Hematopoietic multipotent progenitor cell treated with erythropoietin and hydrocortisone succinate and interleukin-3 and kit ligand, for 17 days (in vitro differentiated cells): Measurements from ENCODE around the gene AMPD2.

Experiments used
- DNase-seq: peaks from one replicate; pipeline ENCODE4 v3.0.0-alpha.2; 2015; ENCODE audit warnings: low spot score

Gene AMPD2

DNA sequence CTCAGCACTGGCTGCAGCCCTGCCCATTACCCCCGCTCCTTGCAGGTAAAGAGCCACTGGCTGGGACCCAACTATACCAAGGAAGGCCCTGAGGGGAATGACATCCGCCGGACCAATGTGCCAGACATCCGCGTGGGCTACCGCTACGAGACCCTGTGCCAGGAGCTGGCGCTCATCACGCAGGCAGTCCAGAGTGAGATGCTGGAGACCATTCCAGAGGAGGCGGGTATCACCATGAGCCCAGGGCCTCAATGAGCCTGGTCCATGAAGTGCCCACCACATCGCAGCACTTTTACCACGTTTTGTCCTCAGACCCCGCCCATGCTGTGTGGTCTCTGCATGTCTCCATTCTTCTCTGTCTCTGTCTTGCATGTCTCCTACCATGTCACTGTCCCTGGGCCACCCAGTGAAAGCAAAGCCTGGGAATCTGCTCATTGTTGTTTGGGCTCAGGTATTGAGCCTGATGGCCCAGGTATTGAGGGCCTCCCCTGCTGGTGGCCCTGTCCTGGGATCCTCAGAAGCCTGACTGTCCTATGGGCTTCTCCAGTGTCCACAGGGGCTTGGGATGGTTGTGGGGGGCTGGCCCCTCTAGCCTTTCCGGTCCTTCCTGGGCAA lies 11.4 kb downstream of the AMPD2 start:
- DNase-seq: no peak

DNA sequence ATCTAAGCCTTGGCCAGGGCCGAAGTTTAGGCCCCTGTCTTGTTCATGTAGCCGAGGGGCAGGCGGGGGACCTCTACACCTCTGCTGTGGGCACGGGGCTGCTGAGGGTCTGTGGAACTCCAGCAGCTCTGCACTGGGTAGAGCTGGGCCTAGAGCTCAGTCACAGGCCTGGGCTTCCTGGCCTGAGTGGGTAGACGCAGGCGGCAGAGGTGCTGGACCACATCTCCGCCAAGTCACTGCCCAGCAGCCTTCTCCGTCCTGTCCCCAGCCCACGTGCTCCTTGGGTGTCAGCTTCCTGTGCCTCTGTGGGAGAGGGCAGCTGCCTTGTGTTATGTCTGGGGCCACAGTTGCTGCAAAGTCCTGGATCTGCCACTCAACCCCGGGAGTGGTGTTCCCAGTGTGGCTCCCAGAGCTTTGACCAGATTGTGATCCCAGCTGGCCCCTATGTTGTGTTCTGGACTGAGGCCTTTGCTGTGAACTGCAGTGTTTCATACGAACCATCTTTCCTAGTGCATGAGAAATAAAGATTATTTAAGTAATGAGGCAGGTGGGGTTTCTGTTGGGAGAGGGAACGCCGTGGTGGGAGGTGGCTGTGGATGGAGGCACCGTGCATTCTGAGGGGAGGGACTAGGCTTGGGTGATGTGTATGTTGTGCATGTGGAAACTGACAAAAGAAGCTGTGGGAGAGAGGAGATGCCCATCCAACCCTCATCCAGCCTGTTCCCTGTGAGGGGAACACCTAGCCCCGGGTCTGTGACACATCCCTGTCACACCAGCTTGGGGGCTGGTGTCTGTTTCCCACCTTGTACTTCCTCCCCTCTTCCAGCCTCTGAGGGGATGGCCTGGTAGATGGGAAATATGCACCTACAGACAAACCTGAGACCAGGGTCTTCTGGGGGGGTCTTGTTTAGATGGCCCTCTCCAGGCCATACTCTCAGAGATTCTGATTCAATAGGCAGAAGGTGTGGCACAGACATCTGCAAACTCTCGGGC lies 12.2 kb downstream of the AMPD2 start:
- DNase-seq: no peak

DNA sequence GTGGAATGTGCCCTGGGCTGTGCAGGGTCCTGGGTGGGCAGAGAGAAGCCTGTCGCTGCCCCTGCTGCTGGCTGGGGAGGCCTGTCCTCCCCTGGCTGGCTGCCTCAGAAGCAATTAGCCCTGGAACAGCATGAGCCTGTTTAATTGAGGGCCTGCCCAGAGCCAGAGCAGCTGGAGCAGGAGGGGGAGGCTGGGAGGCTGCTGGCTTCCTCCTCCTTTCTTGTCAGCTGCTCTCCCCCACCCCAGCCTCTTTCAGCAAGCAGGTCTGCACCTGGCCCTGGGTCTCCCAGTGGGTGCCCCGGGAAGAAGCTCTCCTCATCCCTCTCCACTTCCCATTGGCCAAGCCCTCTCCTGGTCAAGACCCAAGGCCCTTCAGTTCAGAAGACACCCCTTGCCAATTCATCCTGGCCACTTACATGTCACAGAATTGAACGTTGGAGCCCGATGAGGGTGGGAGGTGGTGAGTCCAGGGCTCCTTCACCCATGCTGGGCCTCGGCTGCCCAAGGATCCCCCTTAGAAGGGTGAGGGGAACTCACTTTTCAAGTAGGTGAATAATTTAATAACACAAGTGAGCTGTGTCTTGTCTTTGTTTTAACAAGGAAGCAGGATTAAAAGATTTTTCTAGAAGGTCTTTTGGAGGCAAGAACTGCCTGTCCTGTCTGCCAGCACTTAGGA lies 13.2 kb downstream of the AMPD2 start:
- no peak for DNase-seq

DNA sequence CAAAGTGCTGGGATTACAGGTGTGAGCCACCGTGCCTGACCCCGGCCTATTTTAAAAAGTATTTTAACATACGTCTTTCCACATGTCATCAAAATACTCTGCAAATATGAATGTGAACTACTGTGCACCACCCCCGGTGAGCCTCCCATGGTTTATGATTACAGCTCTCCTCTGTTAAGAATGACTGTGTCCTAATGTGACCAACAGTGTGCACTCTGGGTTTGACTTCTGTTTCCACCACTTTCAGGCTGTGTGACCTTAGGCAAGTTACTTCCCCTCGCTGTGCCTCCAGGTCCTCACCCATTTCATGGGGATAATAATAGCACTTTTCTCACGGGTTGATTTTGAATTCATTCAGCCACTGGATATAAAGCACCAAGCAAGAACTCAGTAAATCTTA lies 14.7 kb downstream of the AMPD2 start:
- DNase-seq: no peak

DNA sequence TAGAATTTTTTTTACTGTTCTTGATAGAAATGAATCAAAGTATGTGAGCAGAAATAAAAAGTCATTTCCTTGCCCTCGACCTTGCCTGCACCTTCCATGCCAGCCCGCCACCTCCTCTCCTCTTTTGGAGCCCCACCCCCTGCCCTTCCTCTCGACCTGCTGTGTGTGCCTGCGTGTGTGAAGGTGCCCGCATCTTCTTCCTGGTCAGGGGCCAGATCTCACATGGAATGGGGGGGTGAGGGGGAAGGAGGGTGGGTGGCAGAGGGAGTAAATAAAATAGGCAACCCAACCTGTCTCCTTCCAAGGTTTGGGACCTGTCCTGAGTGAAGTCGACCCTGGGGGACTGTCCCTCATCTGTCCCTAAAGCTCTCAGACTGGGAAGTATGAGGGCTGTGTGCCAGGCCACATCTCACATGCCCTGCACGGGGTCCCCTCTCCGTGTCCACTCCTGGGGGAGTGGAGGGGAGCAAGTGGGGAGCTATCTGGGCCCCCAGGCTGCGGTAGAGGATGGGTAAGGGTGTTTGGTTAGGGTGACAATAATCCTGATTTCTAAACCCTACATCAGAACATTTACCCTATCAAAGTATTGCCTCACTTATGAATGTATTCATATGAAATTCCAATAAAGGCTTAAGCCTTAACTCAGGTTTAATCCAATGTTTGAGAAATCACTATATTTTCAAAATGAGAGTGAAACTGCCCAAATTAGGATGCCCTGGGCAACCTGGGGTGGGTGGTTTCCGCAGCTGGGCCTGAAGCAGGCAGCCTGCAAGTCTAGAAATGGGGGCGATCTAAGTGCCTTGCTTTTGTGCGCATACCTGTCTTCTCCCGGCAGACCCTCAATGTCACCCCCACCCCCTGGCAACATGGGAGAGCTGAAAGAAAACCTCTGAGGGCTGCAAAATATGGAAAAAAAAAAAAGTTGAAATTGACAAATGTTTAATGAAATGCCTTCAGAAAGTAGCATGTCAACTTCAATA lies 15.4 kb downstream of the AMPD2 start:
- DNase-seq: no peak

DNA sequence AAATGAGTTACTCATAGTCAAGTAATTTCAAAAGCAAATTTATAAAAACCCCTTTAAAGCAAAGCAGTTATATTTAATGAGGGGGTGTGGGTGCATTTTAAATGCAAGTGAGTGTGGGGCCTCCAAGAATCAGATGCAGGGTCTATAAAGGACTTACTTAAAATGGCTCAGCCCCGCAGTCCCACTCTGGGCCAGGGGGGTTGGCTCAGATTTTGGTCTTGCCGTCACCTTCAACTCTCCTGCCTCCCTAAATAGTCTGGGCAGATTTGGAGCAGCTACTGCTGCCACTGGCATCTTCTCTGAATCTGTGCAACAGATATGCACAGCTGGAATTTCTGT lies 16.2 kb downstream of the AMPD2 start:
- no peak for DNase-seq

DNA sequence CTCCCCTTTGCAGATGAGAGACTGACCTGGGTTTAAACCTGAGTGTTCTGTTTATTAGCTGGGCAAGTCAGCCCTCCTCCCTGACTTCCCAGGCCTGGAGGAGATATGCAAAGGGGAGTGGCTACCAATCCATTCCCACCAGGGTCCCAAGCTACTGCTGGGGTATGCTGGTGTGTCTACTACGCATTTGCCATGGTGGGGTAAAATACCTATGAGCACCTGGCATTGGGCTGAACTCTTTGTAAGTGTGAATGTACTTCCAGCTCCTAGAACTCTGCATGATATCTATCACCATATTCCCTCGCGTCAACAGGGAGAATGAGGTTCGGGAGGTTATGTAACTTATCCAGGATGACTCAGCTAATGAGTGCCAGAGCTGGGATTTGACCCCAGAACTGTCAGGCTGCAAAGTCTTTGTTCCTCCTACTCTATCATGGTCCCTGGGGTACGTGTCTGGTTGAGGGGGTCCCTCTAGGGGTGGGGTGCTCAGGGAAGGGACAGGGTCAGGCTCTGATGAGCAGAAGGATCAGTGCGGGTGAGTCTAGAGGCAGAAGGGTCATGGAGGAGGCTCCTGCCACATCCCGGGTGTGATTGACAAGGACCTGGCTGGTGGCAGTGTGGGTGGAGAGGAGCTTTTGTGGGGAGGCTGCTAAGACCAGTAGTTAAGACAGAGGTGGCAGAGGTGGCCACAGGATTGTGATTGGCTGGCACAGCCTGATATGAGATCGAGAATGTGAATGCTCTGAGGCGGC lies 16.7 kb downstream of the AMPD2 start:
- DNase-seq: no peak

DNA sequence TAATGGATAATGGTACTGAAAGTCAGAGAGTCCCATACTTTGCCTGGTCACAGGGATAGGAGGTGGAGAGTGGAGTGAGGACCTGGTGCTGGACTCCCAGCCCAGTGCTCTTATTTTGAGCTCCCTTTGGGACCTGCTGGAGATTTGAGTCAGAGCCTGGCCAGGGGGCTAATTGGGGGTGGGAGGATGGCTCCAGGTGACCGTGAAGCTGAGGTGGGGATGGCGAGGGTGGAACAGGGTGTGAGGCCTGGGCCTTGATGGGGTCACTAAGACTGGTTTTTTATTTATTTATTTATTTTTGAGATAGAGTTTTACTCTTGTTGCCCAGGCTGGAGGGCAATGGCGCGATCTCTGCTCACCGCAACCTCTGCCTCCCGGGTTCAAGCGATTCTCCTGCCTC lies 17.8 kb downstream of the AMPD2 start:
- DNase-seq: no peak

DNA sequence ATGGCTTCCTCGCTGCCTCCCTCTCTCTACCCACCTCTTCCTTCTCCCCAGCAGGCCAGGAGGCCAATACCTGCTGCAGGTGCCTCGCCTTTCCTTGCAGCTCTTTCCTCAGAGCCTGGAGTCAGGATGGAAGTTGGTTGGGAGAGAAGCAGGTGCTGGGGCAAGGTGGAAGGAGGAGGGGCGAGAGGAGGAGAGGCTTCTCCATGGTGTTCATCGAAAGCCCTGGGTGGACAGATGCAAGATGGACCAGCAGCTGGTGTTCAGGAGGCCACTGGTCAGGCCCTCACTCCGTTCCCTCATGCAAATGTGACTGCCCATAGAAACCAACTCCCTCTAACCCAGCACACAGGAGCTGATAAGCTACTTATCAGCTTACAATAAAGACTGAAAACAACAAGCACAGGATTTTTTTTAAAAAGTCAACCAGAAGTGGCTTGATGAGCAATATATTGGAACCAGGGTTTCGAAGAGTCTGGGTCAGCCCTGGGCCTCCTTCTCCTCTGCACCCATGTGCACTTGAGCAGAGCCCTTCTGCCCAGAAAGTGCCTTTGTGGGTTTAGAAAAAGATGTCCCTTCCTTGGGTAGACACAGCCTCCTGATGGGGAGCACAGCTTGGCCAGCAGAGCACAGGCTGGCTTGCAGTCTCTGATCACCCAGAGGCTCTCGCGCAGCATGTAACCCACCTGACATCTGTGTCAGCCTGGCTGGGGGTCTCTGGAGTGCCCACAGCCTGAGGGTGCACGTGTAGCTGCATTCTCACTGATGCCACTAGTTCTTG lies 19.6 kb downstream of the AMPD2 start:
- no peak for DNase-seq

DNA sequence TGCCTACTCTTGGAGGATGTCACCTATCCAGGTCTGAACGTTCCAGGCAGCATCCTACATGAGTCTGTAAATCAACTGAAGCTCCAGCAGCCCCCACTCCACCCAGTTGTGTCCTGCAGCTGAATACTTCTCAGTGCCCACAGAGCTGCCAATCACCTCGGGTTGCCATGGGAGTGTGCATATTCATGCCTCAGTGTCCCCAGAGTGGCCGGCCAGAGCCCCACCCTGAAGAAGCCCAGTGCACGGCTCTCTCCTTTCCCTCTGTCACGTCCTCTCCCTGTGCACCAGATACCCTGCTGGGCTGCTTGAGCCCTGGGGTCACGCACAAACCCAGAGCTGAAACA lies 20.2 kb downstream of the AMPD2 start:
- DNase-seq: no peak

DNA sequence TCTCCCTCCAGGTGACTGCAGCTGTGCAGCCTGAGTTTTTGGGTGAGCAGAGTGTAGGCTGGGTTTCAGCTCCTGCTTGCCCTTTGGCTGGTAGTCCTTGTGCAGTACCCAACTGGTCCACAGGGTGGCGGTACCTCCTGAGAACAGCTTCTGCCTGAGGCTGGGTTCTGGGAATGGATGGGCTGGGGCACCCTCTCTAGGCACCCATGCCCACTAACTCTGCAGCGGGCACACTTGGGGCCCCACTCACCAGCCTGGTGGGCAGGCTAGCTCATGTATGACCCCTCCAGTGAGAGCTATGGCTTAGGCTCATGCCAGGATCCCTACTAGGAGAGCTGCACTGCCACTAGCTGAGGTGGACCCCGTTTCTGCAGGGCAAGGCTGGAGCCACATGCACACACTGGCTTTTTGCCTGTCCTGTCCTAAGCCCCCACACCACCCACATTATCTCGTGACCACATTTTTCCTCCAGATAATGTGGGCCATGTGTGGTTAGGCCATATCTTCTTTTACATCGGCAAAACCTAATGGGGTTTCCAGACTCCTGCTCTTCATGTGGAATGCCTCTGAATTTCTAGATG lies 20.7 kb downstream of the AMPD2 start:
- peak; percentile 86 for DNase-seq

DNA sequence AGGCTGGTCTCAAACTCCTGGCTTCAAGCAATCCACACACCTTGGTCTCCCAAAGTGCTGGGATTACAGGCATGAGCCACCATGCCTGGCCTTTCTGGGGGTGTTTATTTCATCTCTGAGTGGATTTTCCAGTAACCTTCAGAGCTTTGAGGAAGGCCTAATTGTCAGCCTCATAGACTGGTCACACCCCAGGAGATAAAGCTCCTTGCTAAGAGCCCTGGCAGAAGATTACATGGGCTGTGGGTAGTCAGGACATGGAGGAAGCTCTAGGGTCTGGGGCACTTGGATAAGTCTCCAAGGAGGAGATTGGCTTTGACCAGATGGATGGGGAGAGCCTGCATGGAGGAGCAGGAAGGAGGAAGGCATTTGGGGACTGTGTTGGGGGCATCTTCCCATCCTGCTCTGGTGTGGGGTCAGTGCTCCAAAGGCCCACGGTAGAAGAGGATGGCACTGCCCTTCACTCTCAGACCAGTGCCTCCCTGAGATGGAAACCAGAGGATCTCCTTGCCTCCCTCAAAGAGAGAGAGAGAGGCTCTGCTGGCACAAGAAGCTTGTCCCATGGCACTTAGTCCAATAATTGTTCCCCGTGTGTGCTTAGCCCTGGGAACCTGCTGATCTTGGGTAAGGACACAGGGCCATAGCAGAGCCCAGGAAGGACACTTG lies 21.6 kb downstream of the AMPD2 start:
- DNase-seq: no peak

DNA sequence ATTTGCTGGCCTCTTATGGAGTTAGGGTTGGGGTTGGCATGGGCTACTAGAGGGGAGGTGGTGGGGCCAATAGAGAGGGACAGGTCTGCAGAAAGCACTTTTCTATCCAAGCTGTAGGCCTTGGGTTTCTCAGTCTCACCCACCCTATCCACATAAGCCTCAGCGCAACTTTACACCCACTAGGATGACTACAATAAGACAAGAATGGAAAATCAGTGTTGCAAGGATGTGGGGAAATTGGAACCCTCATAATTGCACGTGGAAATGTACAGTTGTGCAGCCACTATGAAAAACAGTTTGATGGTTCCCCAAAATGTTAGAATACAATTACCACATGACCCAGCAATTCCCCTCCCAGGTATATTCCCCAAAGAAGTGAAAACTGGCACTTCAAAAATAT lies 22.2 kb downstream of the AMPD2 start:
- no peak for DNase-seq

DNA sequence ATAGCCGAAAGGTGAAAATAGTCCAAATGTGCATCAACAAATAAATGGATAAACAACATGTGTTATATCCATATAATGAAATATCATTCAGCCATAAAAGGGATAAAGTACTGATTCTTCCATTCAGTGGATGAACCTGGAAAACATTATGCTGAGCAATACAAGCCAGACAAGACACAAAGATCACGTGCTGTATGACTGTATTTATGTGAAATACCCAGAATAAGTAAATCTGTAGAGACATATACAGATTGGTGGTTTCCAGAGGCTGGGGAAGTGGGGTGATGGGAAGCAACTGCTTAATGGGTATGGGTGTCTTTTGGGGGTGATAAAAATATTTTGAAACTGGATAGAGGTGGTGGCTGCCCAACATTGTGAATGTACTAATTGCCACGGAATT lies 23.0 kb downstream of the AMPD2 start:
- no peak for DNase-seq

DNA sequence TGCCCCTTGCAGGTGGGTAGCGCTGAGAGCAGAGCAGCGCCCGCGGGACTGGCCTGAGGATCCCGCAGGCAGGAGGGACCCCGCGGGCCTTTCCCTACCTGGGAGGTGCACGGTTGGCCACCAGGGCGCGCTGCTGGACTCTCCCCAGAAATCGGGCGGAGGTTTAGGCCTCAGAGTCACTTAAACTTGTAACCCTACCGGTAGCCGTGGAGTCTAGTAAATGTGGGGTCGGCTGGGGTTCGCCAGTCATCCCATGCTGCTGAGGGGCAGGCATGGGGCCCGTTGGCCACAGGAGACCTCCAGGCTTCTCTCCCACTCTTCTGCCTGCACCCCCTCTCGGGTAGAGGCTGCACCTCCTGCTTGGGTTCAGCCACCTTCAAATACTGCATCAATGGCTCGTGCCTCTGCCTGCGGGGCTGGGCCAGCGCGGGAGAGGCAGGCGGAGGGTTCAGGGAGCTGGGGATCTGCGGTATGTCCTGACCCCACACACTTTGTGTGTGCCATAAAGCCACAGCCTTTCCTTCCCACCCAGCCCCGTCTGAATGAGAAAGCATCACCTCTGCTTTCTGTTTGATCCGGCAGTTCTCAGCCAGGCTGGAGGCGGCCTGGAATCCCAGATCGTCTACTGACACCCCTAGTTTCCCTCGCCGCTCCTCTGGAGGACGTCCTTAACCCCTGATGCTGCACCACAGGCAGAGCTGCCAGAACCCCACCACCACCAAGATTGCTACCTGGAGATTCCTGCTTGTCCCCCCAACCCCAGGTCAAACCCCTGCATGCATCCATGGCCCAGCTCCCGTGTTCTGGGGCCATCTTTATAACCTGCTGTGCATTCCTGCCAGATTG lies 24.0 kb downstream of the AMPD2 start:
- DNase-seq: peak; percentile 70

DNA sequence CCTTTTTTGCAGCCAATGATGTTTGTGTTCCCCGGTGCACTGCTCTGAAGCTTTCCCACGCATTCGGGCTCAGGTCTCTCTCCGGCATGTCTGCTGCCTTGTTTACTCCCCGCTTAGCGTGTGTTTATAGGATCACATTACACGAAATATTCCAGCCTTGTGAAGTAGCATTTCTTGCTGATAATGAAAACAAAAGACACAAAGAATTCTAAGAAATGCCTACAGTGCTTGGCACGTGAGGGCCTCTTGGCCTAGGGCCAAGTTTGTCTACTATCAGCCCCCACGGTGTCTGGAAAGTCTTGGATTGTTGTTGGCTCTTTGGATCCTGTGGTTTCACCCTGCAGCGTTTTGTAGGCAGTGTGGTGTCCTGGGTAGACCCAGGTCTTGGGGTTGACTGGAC lies 25.0 kb downstream of the AMPD2 start:
- no peak for DNase-seq

DNA sequence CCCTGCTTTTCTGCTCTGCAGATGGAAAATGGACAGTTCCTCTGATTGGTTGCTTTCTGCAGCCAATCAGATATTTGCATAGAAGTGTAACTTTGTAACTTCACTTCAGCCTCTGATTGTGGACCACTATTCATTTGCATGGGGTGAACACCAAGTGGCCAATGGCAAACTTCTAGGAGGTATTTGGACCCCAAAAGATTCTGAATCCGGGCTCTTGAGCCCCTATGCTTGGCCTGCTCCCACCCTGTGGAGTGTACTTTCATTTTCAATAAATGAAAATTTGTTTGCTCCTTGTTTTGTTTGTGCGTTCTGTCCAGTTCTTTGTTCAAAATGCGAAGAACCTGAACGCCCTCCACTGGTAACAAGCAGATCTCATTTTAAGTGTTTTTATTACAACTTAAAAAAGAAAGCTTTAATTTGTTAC lies 29.9 kb downstream of the AMPD2 start:
- no peak for DNase-seq

DNA sequence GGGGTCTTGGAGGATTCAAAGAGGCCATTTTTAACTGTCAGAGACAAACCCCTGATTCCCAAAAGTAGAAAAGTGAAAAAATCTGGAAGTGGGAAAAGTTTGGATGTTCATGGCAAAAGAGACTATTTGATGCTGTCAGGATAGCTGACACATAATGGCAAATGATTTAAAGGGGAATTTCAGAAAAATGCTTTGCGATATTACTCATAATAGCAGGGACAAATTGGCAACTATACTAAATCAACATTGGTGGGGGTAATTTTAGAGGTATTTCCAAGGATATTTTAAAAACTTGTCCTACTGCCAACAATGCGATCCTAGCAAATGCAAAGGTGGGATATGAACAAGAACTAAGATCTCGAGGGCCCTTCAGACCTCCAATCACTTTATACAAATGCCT lies 31.0 kb downstream of the AMPD2 start:
- DNase-seq: no peak

DNA sequence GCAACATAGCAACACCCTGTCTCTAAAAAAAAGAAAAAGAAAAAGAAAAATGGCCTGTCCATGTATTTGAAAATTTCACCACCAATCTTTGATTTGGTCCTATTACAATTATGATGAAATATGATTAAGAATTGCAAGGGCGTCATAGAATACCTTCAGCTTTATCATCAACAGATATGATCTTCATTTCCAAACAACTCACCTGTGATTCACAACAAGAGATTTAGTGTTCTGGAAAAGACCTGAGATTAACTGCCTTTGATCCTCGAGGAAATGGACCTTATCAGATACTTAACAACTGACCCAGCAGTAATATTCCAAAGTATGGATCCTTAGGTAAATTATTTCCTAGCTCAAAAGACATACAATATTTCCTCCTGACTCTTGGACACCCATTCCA lies 32.8 kb downstream of the AMPD2 start:
- DNase-seq: no peak
